SK-N-MC (cell line): ENCODE measurements around the gene METAP2.

ENCODE experiments used
- DNase-seq: peaks from one replicate; pipeline ENCODE4 v3.0.0-alpha.2; 2011; ENCODE audit warnings: low read depth, low spot score
- H3K27ac ChIP-seq: fragments of 200-600 bp; sonication (generic); 2 replicates; pipeline ENCODE4 v1.5.1; 2016; ENCODE audit warnings: mixed run types
- H3K36me3 ChIP-seq: fragments of 200-600 bp; sonication (generic); 2 replicates; pipeline ENCODE4 v1.6.1; 2017; ENCODE audit warnings: antibody characterized with exemption, low read length, mixed read lengths; ENCODE audit not compliant: insufficient read depth
- H3K4me3 ChIP-seq: fragments of 200-600 bp; sonication (generic); 2 replicates; pipeline ENCODE4 v1.5.1; 2016
- H3K9ac ChIP-seq: fragments of 200-600 bp; sonication (generic); 2 replicates; pipeline ENCODE4 v1.8.0; 2017; ENCODE audit warnings: mixed run types, mixed read lengths; ENCODE audit not compliant: insufficient read length
- H3K9me3 ChIP-seq: fragments of 200-600 bp; sonication (generic); 2 replicates; pipeline ENCODE4 v1.6.1; 2017; ENCODE audit warnings: low read depth, mild to moderate bottlenecking, antibody characterized with exemption, low read length, moderate library complexity, mixed read lengths
- EZH2 ChIP-seq: fragments of 200-600 bp; sonication (generic); IDR thresholded peaks from one replicate; pipeline ENCODE4 v1.6.1; 2017; ENCODE audit warnings: antibody characterized with exemption
- FOXP2 ChIP-seq: optimal IDR thresholded peaks from 2 replicates; pipeline ENCODE3; 2011; ENCODE audit warnings: mild to moderate bottlenecking, moderate library complexity; ENCODE audit not compliant: insufficient read depth; ENCODE audit errors: extremely low read length, control extremely low read depth
- POLR2AphosphoS5 ChIP-seq: IDR thresholded peaks from 2 replicates; pipeline ENCODE4 v1.6.1; 2012; ENCODE audit warnings: mild to moderate bottlenecking, low read depth, low read length, borderline replicate concordance

Gene METAP2

DNA sequence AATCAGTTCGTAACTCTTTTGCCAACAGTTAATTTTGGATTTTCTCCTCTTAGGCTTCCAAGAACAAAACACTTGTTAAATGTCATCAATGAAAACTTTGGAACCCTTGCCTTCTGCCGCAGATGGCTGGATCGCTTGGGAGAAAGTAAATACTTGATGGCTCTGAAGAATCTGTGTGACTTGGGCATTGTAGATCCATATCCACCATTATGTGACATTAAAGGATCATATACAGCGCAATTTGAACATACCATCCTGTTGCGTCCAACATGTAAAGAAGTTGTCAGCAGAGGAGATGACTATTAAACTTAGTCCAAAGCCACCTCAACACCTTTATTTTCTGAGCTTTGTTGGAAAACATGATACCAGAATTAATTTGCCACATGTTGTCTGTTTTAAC, 39.6 kb downstream of the METAP2 start:
- no peak overlapping the region for H3K9ac ChIP-seq
- no peak for TF ChIP-seq POLR2AphosphoS5
- TF ChIP-seq EZH2: no peak
- no peak for TF ChIP-seq FOXP2
- H3K36me3 ChIP-seq: peaks cover 70% of the 10 kb centered on the region
- H3K9me3 ChIP-seq: no peaks in the 10 kb centered on the region
- no peak overlapping the region for H3K27ac ChIP-seq
- DNase-seq: no peak
- H3K4me3 ChIP-seq: no peak overlapping the region

DNA sequence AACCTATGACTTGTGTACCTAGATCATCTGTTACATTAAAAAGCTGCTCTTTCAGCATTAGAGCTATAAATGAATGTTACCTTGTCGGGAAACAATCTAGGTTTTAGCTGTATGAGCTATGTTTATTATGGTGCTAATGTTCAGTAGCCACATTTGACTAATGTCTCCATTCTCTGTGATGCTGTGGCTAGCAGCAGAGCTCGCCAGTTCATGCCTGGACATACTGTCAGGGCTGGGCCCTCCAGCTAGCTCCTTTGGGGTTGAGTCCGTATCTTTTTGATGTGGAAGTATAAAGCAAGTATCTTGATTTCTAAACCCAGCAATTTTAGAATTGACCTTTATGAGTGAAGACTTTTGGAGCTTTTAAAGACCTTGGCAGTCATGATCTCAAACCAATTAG, 41.2 kb downstream of the METAP2 start:
- no peak overlapping the region for H3K27ac ChIP-seq
- TF ChIP-seq FOXP2 (no peak), POLR2AphosphoS5 (no peak), EZH2 (no peak)
- no peak overlapping the region for H3K4me3 ChIP-seq
- peaks cover 55% of the 10 kb centered on the region for H3K36me3 ChIP-seq
- no peaks in the 10 kb centered on the region for H3K9me3 ChIP-seq
- no peak overlapping the region for H3K9ac ChIP-seq
- DNase-seq: no peak

DNA sequence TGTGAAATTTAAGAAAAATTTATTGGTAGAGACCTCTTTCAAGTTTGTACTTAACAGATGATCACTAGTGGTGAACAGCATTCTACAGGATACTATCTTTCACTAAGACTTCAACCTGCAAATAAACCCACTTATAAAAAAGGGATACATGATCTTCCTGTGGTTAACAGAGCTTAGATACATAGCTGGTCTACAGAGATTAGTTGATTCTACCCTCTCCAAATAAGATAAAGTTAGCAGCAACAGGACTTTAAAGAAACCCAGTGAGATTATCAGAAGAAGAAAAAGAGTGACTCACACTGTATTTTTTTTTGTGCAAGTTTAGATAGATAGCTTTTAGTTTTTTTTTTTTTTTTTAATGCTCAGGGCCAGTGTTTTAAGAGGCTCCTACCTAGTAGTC, 42.8 kb downstream of the METAP2 start:
- Histone ChIP-seq H3K4me3 (no peak overlapping the region), H3K27ac (no peak overlapping the region), H3K9ac (no peak overlapping the region), H3K9me3 (no peaks in the 10 kb centered on the region), H3K36me3 (peaks cover 40% of the 10 kb centered on the region)
- DNase-seq: no peak
- TF ChIP-seq EZH2: no peak
- no peak for TF ChIP-seq FOXP2
- no peak for TF ChIP-seq POLR2AphosphoS5

DNA sequence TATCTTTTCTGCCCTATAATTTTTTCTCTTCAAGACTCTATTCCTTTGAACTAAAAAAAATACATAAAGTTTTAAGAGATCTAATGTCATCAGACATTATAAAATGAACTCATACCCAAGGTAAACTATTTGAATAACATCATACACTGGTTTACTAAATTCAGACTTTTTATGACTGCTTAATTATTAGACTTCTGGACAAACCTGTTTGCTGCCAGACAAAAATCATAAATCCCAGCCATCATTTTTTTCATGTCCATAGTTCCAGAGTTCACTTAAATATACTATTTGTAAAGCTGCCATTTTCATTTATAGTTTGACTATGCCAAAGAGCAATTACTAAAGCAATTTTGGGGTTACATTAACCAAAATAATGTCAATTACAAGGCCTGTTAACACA, 43.3 kb downstream of the METAP2 start:
- no peak for TF ChIP-seq FOXP2
- no peak for TF ChIP-seq EZH2
- TF ChIP-seq POLR2AphosphoS5: no peak
- DNase-seq: no peak
- Histone ChIP-seq H3K4me3 (no peak overlapping the region), H3K9ac (no peak overlapping the region), H3K27ac (no peak overlapping the region), H3K36me3 (peaks cover 35% of the 10 kb centered on the region), H3K9me3 (no peaks in the 10 kb centered on the region)

DNA sequence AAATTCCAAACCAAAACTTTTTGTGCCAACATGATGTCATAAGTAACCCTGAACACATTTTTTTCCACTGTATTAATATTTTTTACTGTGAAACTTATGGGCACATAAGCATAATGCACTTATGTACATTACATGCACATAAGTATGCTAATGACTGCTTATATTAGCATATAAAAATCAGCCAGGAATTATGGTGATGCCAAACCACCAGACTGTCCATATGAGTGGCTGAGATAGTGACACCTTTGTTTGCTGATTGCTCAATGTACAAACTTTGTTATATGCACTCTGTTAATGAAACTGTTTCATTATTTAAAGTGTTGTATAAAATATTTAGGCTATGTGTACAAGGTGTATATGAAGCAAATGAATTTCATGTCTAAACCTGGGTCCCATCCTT, 45.0 kb downstream of the METAP2 start:
- Histone ChIP-seq H3K9me3 (no peaks in the 10 kb centered on the region), H3K36me3 (peaks cover 18% of the 10 kb centered on the region), H3K27ac (no peak overlapping the region), H3K9ac (no peak overlapping the region), H3K4me3 (no peak overlapping the region)
- TF ChIP-seq POLR2AphosphoS5 (no peak), EZH2 (no peak), FOXP2 (no peak)
- no peak for DNase-seq

DNA sequence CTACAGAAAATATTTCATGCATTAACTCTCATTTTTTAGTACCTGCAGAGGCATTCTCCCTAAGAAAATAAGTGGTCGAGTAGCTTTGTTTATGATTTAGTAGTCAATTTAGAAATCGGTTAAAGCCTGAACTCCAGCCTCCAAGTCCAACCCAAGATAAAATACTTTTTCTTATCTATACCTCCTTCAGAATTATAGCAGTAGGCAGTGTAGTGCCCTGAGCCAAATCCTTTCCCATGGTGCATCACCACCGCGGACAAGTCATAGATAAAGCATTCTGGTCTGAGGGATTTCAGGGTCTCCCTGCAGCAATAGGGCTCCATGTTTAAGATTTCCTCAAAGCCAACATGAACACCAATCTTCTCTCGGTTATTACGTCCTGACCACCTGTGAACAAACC, 46.9 kb downstream of the METAP2 start:
- H3K9me3 ChIP-seq: no peaks in the 10 kb centered on the region
- H3K9ac ChIP-seq: no peak overlapping the region
- no peak for TF ChIP-seq POLR2AphosphoS5
- no peak for TF ChIP-seq FOXP2
- no peak for TF ChIP-seq EZH2
- H3K27ac ChIP-seq: no peak overlapping the region
- no peak overlapping the region for H3K4me3 ChIP-seq
- H3K36me3 ChIP-seq: no peaks in the 10 kb centered on the region
- DNase-seq: no peak

DNA sequence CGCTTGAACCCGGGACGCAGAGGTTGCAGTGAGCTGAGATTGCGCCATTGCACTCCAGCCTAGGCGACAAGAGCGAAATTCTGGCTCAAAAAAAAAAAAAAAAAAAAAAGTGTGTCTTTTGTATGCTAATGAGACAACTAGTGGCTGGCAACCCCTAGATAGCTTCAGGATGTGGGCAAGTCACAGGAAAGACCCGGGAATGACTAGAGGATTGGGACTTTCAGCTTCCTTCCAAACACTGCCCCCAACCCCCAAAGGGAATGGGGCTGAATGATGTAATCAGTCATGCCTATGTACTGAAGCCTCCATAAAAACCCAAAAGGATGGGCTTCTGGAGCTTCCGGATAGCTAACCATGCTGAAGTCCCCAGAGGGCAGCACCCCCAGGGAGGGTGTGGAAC, 48.7 kb downstream of the METAP2 start:
- Histone ChIP-seq H3K27ac (no peak overlapping the region), H3K36me3 (no peaks in the 10 kb centered on the region), H3K9me3 (no peaks in the 10 kb centered on the region), H3K9ac (no peak overlapping the region), H3K4me3 (no peak overlapping the region)
- no peak for DNase-seq
- no peak for TF ChIP-seq POLR2AphosphoS5
- no peak for TF ChIP-seq FOXP2
- no peak for TF ChIP-seq EZH2

DNA sequence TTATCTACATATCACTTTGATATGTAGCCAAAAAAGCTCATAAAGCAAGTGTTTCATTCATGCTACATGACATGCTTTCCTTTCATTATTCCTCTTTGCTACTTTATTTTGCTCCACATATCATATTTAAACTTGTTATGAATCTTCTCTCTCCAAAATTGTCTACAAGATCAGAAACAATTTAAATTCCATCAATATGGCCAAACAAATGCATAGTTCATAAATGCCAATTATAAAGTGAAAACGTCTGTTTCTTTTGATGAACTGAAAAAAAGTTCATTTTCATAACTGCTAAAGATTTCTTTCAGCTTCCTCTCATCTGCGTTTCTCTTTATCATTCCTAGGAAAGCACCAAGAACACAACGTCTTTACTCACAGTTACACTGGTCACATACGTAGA, 54.5 kb downstream of the METAP2 start:
- no peak for TF ChIP-seq FOXP2
- TF ChIP-seq EZH2: no peak
- TF ChIP-seq POLR2AphosphoS5: no peak
- Histone ChIP-seq H3K4me3 (no peak overlapping the region), H3K9ac (no peak overlapping the region), H3K9me3 (no peaks in the 10 kb centered on the region), H3K36me3 (no peaks in the 10 kb centered on the region), H3K27ac (no peak overlapping the region)
- no peak for DNase-seq

DNA sequence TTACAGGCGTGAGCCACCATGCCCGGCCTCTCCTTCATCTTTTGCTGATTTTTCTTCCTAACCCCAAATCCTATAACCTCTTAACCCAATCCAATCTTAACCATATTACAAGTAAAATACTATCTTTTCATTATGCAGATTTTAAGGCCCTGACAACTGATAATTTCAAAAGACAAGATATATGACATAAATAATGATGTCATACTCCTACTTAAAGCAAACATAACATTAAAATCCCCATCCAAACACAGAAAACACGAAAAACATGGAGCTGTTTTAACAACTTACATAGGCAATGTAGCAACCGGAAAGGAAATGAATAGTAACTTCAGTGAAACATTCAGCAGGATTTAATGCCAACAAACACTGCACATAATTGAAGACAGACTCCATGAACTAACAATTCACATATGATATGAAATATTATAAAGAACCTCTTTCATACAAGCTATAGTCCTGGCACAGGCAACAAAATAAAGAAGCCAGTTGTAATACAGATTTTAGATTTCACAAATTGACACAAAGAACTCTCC, 55.8 kb downstream of the METAP2 start:
- peak; percentile 55 for DNase-seq
- TF ChIP-seq POLR2AphosphoS5: no peak; the same call in 1 of the 2 replicates
- no peak for TF ChIP-seq EZH2
- TF ChIP-seq FOXP2: no peak
- Histone ChIP-seq H3K9me3 (no peaks in the 10 kb centered on the region), H3K27ac (peak overlapping the region; percentile 91), H3K36me3 (no peaks in the 10 kb centered on the region), H3K4me3 (peak overlapping the region; percentile 51), H3K9ac (peak overlapping the region; percentile 57)
